GM21576 (cell line): Measurements from ENCODE around the gene COL15A1.
"Not testable (repeated sequence)": the region's sequence is repeated elsewhere in the genome, so short reads cannot be mapped to it uniquely, and the experiment has no call there.

Experiments used
- ATAC-seq: cut with Tn5 transposase; IDR thresholded peaks from one replicate; pipeline ENCODE4 v1.9.1; 2021; ENCODE audit warnings: mild to moderate bottlenecking, moderate library complexity; ENCODE audit not compliant: unreplicated experiment

Gene COL15A1

GRCh38 chr9:99073985-99074901 lies 130.5 kb downstream of the COL15A1 start:
- no peak for ATAC-seq

- no peak for ATAC-seq
Observed at GRCh38 chr9:99074902-99075245, 131.2 kb downstream of the COL15A1 start.

GRCh38 chr9:99075246-99075912 lies 131.7 kb downstream of the COL15A1 start:
- ATAC-seq, result no peak

- ATAC-seq, result no peak
Observed at GRCh38 chr9:99076030-99076429, 132.3 kb downstream of the COL15A1 start.

GRCh38 chr9:99076483-99077171 lies 132.9 kb downstream of the COL15A1 start:
- ATAC-seq, result no peak

- ATAC-seq, result no peak
Observed at GRCh38 chr9:99078717-99079116, 135.0 kb downstream of the COL15A1 start.

GRCh38 chr9:99079542-99079941 lies 135.8 kb downstream of the COL15A1 start:
- ATAC-seq, result no peak

GRCh38 chr9:99083051-99083450 lies 139.3 kb downstream of the COL15A1 start:
- ATAC-seq, result no peak

- ATAC-seq, result no peak
Observed at GRCh38 chr9:99085949-99086948, 142.5 kb downstream of the COL15A1 start.

- no peak for ATAC-seq
Observed at GRCh38 chr9:99087462-99087861, 143.8 kb downstream of the COL15A1 start.

- no peak for ATAC-seq
Observed at GRCh38 chr9:99090336-99091130, 146.8 kb downstream of the COL15A1 start.

- ATAC-seq, result no peak
Observed at GRCh38 chr9:99092643-99093491, 149.2 kb downstream of the COL15A1 start.

- no peak for ATAC-seq
Observed at GRCh38 chr9:99093492-99093791, 149.7 kb downstream of the COL15A1 start.

- ATAC-seq, result no peak
Observed at GRCh38 chr9:99095565-99095964, 151.9 kb downstream of the COL15A1 start.

GRCh38 chr9:99096409-99096808 lies 152.7 kb downstream of the COL15A1 start:
- no peak for ATAC-seq

- ATAC-seq, result not testable (repeated sequence)
Observed at GRCh38 chr9:99099806-99100585, 156.3 kb downstream of the COL15A1 start.

GRCh38 chr9:99101271-99101670 lies 157.6 kb downstream of the COL15A1 start:
- no peak for ATAC-seq

- no peak for ATAC-seq
Observed at GRCh38 chr9:99101812-99102211, 158.1 kb downstream of the COL15A1 start.
